ENCODE measurements around the gene HS1BP3.

HS1BP3 gene

GRCh38 chr2:20667151-20667530 lies 16.2 kb upstream of the HS1BP3 start:
- in situ Hi-C loops (cut with HindIII; ENCODE audit: low pct_ligation_motif_present, low pct_unique_long_range_greater_than_20kb, low sequenced_read_pairs): no loop called here
- peak; percentile 16 for DNase-seq

- peak; percentile 23 for DNase-seq
- in situ Hi-C loops (cut with HindIII; ENCODE audit: low pct_ligation_motif_present, low pct_unique_long_range_greater_than_20kb, low sequenced_read_pairs): no loop called here
These were observed 15.6 kb upstream of the HS1BP3 start, which contains the start of gene GDF7 for GRCh38 chr2:20666304-20667150. Gene GDF7 (plus strand): TSS chr2:20667144. CDS start chr2:20667240, 96 bp downstream.

GRCh38 chr2:20666005-20666303 lies 15.1 kb upstream of the HS1BP3 start:
- DNase-seq: no peak
- in situ Hi-C loops (cut with HindIII; ENCODE audit: low pct_ligation_motif_present, low pct_unique_long_range_greater_than_20kb, low sequenced_read_pairs): no loop called here

- no peak for DNase-seq
- in situ Hi-C loops (cut with HindIII; ENCODE audit: low pct_ligation_motif_present, low pct_unique_long_range_greater_than_20kb, low sequenced_read_pairs): no loop called here
These were observed 14.5 kb upstream of the HS1BP3 start for GRCh38 chr2:20665243-20666004.

GRCh38 chr2:20664431-20665242 lies 13.7 kb upstream of the HS1BP3 start:
- DNase-seq: no peak
- in situ Hi-C loops (cut with HindIII; ENCODE audit: low pct_ligation_motif_present, low pct_unique_long_range_greater_than_20kb, low sequenced_read_pairs): no loop called here

- in situ Hi-C loops (cut with HindIII; ENCODE audit: low pct_ligation_motif_present, low pct_unique_long_range_greater_than_20kb, low sequenced_read_pairs): no loop called here
- DNase-seq: no peak
These were observed 13.1 kb upstream of the HS1BP3 start for GRCh38 chr2:20664071-20664390.

GRCh38 chr2:20663196-20664070 lies 12.5 kb upstream of the HS1BP3 start:
- in situ Hi-C loops (cut with HindIII; ENCODE audit: low pct_ligation_motif_present, low pct_unique_long_range_greater_than_20kb, low sequenced_read_pairs): no loop called here
- DNase-seq: no peak

GRCh38 chr2:20662308-20662937 lies 11.5 kb upstream of the HS1BP3 start:
- in situ Hi-C loops (cut with HindIII; ENCODE audit: low pct_ligation_motif_present, low pct_unique_long_range_greater_than_20kb, low sequenced_read_pairs): no loop called here
- DNase-seq: no peak

GRCh38 chr2:20661421-20662307 lies 10.8 kb upstream of the HS1BP3 start:
- in situ Hi-C loops (cut with HindIII; ENCODE audit: low pct_ligation_motif_present, low pct_unique_long_range_greater_than_20kb, low sequenced_read_pairs): no loop called here

GRCh38 chr2:20660506-20661420 lies 9.9 kb upstream of the HS1BP3 start:
- DNase-seq: no peak
- in situ Hi-C loops (cut with HindIII; ENCODE audit: low pct_ligation_motif_present, low pct_unique_long_range_greater_than_20kb, low sequenced_read_pairs): no loop called here

More at GRCh38 chr2:20661421-20662307, 10.8 kb upstream of the HS1BP3 start:
- peak; percentile 71 for DNase-seq

- in situ Hi-C loops (cut with HindIII; ENCODE audit: low pct_ligation_motif_present, low pct_unique_long_range_greater_than_20kb, low sequenced_read_pairs): no loop called here
- DNase-seq: no peak
These were observed 6.8 kb upstream of the HS1BP3 start for GRCh38 chr2:20657522-20658235.

GRCh38 chr2:20656561-20656960 lies 5.7 kb upstream of the HS1BP3 start:
- in situ Hi-C loops (cut with HindIII; ENCODE audit: low pct_ligation_motif_present, low pct_unique_long_range_greater_than_20kb, low sequenced_read_pairs): no loop called here
- no peak for DNase-seq

- in situ Hi-C loops (cut with HindIII; ENCODE audit: low pct_ligation_motif_present, low pct_unique_long_range_greater_than_20kb, low sequenced_read_pairs): no loop called here
- DNase-seq: no peak
These were observed 3.6 kb upstream of the HS1BP3 start for GRCh38 chr2:20654535-20654813.

- in situ Hi-C loops (cut with HindIII; ENCODE audit: low pct_ligation_motif_present, low pct_unique_long_range_greater_than_20kb, low sequenced_read_pairs): no loop called here
- no peak for DNase-seq
These were observed 3.0 kb upstream of the HS1BP3 start for GRCh38 chr2:20653695-20654534.

Measured in ACHN (cell line).